Epithelial cell of esophagus (primary cell): Measurements from ENCODE around the gene CAPN8.
A peak's percentile ranks its signal among the peaks of the same experiment; 100 is the strongest.

Experiments
- DNase-seq: peaks from one replicate; pipeline ENCODE4 v3.0.0; 2010; ENCODE audit warnings: low read depth
- H3K4me3 ChIP-seq: 2 replicates; pipeline ENCODE4 v1.5.1; 2011; ENCODE audit warnings: mild to moderate bottlenecking, low read length, control low read depth
- CTCF ChIP-seq: IDR thresholded peaks from 2 replicates; pipeline ENCODE4 v1.5.1; 2011; ENCODE audit warnings: low read depth, mild to moderate bottlenecking, low read length, control low read depth, inconsistent platforms; ENCODE audit not compliant: insufficient read depth; ENCODE audit errors: missing control alignments

CAPN8 gene

GRCh38 chr1:223669003-223669795 is 3.7 kb upstream of the CAPN8 start:
- no peak overlapping the region for H3K4me3 ChIP-seq
- DNase-seq = no peak
- no peak for TF ChIP-seq CTCF

GRCh38 chr1:223667484-223668182 is 2.1 kb upstream of the CAPN8 start:
- DNase-seq = no peak
- no peak for TF ChIP-seq CTCF
- H3K4me3 ChIP-seq = no peak overlapping the region

- H3K4me3 ChIP-seq = no peak overlapping the region
- no peak for DNase-seq
- no peak for TF ChIP-seq CTCF
Observed at GRCh38 chr1:223664106-223664505, 1.4 kb downstream of the CAPN8 start.

GRCh38 chr1:223662943-223663342 is 2.6 kb downstream of the CAPN8 start:
- DNase-seq = no peak

GRCh38 chr1:223659711-223660110 is 5.8 kb downstream of the CAPN8 start:
- H3K4me3 ChIP-seq = no peak overlapping the region
- DNase-seq = no peak
- TF ChIP-seq CTCF = no peak

More at GRCh38 chr1:223662943-223663342, 2.6 kb downstream of the CAPN8 start:
- H3K4me3 ChIP-seq = no peak overlapping the region
- no peak for TF ChIP-seq CTCF

GRCh38 chr1:223657978-223658377 is 7.5 kb downstream of the CAPN8 start:
- no peak overlapping the region for H3K4me3 ChIP-seq
- TF ChIP-seq CTCF = no peak
- DNase-seq = no peak

GRCh38 chr1:223654083-223654482 is 11.4 kb downstream of the CAPN8 start:
- no peak overlapping the region for H3K4me3 ChIP-seq
- DNase-seq = peak; percentile 57
- TF ChIP-seq CTCF = no peak
